HepG2 (cell line): ENCODE measurements around the gene XPC. TPM values are rescaled to one million over a fixed set of nuclear protein-coding genes. Genes with fewer than 3 reads are reported as not detected.

Experiments used
- ATF1 ChIP-seq: IDR thresholded peaks from 2 replicates; pipeline ENCODE4 v1.6.1; 2016; ENCODE audit warnings: mild to moderate bottlenecking, control low read depth
- BORCS8-MEF2B ChIP-seq: sonication (generic); formaldehyde crosslinking; IDR thresholded peaks from 2 replicates; pipeline ENCODE4 v1.8.0; 2022; ENCODE audit warnings: mild to moderate bottlenecking, missing genetic modification reagents
- CHD2 ChIP-seq: IDR thresholded peaks from 2 replicates; pipeline ENCODE4 v1.6.1; 2011; ENCODE audit warnings: low read depth, low read length, improper control_type of control experiment
- CREM ChIP-seq, 2 experiments: sonication (generic) in 1 of 2; formaldehyde crosslinking in 1 of 2; IDR thresholded peaks; 2 replicates each; pipeline versions ENCODE4 v1.4.0 to v1.6.1; 2016 to 2020; ENCODE audit warnings: antibody characterized with exemption in 1 of 2, mild to moderate bottlenecking in 1 of 2, missing genetic modification reagents in 1 of 2
- ETV5 ChIP-seq: IDR thresholded peaks from 2 replicates; pipeline ENCODE4 v1.6.1; 2018; ENCODE audit warnings: missing biosample characterization, missing genetic modification reagents, inconsistent platforms, borderline replicate concordance
- GPBP1L1 ChIP-seq: sonication (generic); formaldehyde crosslinking; IDR thresholded peaks from 2 replicates; pipeline ENCODE4 v1.5.0; 2020; ENCODE audit warnings: mild to moderate bottlenecking, missing genetic modification reagents
- JUND ChIP-seq: sonication (generic); formaldehyde crosslinking; IDR thresholded peaks from 2 replicates; pipeline ENCODE4 v1.8.0; 2022; ENCODE audit warnings: mild to moderate bottlenecking, missing genetic modification reagents
- KMT2A ChIP-seq: sonication (generic); formaldehyde crosslinking; IDR thresholded peaks from 2 replicates; pipeline ENCODE4 v1.4.0; 2020; ENCODE audit warnings: missing genetic modification reagents
- NBN ChIP-seq: fragments of 450-650 bp; conservative IDR thresholded peaks from 2 replicates; pipeline ENCODE4 v1.6.1; 2017
- NCOA1 ChIP-seq: sonication (generic); formaldehyde crosslinking; IDR thresholded peaks from 2 replicates; pipeline ENCODE4 v1.9.0; 2021; ENCODE audit warnings: missing genetic modification reagents
- NFE2L1 ChIP-seq: sonication (generic); formaldehyde crosslinking; IDR thresholded peaks from 2 replicates; pipeline ENCODE4 v1.4.0; 2020; ENCODE audit warnings: missing genetic modification reagents, mild to moderate bottlenecking, borderline replicate concordance
- POLR2G ChIP-seq: fragments of 200-400 bp; formaldehyde crosslinking; IDR thresholded peaks from 2 replicates; pipeline ENCODE4 v1.6.1; 2018; ENCODE audit warnings: mild to moderate bottlenecking, low read depth, low read length, moderate library complexity
- RCOR2 ChIP-seq: IDR thresholded peaks from 2 replicates; pipeline ENCODE4 v1.6.1; 2016; ENCODE audit warnings: missing biosample characterization, missing genetic modification reagents
- RFX3 ChIP-seq: IDR thresholded peaks from 2 replicates; pipeline ENCODE4 v1.6.1; 2016; ENCODE audit warnings: missing biosample characterization, missing genetic modification reagents
- TBX3 ChIP-seq: fragments of 450-650 bp; IDR thresholded peaks from 2 replicates; pipeline ENCODE4 v1.6.1; 2017; ENCODE audit warnings: antibody characterized with exemption, mild to moderate bottlenecking, inconsistent platforms, borderline replicate concordance
- TGIF2 ChIP-seq: IDR thresholded peaks from 2 replicates; pipeline ENCODE4 v1.6.1; 2016; ENCODE audit warnings: control low read depth, missing compliant biosample characterization
- UBTF ChIP-seq: sonication (generic); formaldehyde crosslinking; IDR thresholded peaks from 2 replicates; pipeline ENCODE4 v1.4.0; 2020; ENCODE audit warnings: mild to moderate bottlenecking, missing genetic modification reagents
- ZKSCAN5 ChIP-seq: sonication (generic); formaldehyde crosslinking; IDR thresholded peaks from 2 replicates; pipeline ENCODE4 v1.5.1; 2020; ENCODE audit warnings: mild to moderate bottlenecking, missing genetic modification reagents
- ZNF232 ChIP-seq: sonication (generic); formaldehyde crosslinking; IDR thresholded peaks from 2 replicates; pipeline ENCODE4 v1.4.0; 2020; ENCODE audit warnings: missing genetic modification reagents, borderline replicate concordance
- ZNF569 ChIP-seq: sonication (generic); formaldehyde crosslinking; IDR thresholded peaks from 2 replicates; pipeline ENCODE4 v1.5.0; 2020; ENCODE audit warnings: mild to moderate bottlenecking, missing genetic modification reagents, moderate library complexity, borderline replicate concordance
- ZNF570 ChIP-seq: sonication (generic); formaldehyde crosslinking; IDR thresholded peaks from 2 replicates; pipeline ENCODE4 v1.4.0; 2020; ENCODE audit warnings: mild to moderate bottlenecking, missing genetic modification reagents, borderline replicate concordance
- ZNF639 ChIP-seq: conservative IDR thresholded peaks from 2 replicates; pipeline ENCODE4 v1.6.1; 2018; ENCODE audit warnings: missing genetic modification reagents
- polyA plus RNA-seq, 8 experiments: library from polyadenylated mRNA; depleted of rRNA in 3 of 8; stranded (reverse) in 7 of 8; unstranded in 1 of 8; fragments of >200 nt; fragmentation: Illumina TruSeq in 4 of 8; extraction: Trizol in 4 of 8; gene quantifications; 2 replicates each; pipeline versions ENCODE4 v1.2.1 to v1.2.3, GENCODE V29; 2011 to 2016; ENCODE audit warnings: low read depth in 4 of 8, missing spikeins in 1 of 8, mixed read lengths in 1 of 8; ENCODE audit not compliant: insufficient read depth in 1 of 8
- total RNA-seq, 5 experiments: library from RNA; depleted of rRNA; stranded (reverse); fragments of >200 nt; fragmentation: Illumina TruSeq; extraction: Trizol; gene quantifications; 2 replicates each; pipeline ENCODE4 v1.2.3, GENCODE V29; 2016; ENCODE audit warnings: low read depth in 1 of 5
- TF ChIP-seq, protein P1 (sequence below): sonication (generic); formaldehyde crosslinking; IDR thresholded peaks from 2 replicates; pipeline ENCODE4 v1.8.0; 2022; ENCODE audit warnings: mild to moderate bottlenecking, missing genetic modification reagents, borderline replicate concordance
- TF ChIP-seq, protein P2 (sequence below): sonication (generic); formaldehyde crosslinking; IDR thresholded peaks from 2 replicates; pipeline ENCODE4 v1.5.0; 2020; ENCODE audit warnings: missing genetic modification reagents

XPC gene
- total and polyA plus RNA-seq, 2 of the 13 experiments (the other 11 are each of a cell fraction or from before 2014, with no cell fraction given): 9.4 to 24.1 TPM

- TF ChIP-seq, protein P1, sequence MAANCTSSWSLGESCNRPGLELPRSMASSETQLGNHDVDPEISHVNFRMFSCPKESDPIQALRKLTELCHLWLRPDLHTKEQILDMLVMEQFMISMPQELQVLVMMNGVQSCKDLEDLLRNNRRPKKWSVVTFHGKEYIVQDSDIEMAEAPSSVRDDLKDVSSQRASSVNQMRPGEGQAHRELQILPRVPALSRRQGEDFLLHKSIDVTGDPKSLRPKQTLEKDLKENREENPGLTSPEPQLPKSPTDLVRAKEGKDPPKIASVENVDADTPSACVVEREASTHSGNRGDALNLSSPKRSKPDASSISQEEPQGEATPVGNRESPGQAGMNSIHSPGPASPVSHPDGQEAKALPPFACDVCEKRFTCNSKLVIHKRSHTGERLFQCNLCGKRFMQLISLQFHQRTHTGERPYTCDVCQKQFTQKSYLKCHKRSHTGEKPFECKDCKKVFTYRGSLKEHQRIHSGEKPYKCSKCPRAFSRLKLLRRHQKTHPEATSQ (CRISPR knock-in tag): no peak
- no peak for TF ChIP-seq ZNF639 (CRISPR knock-in tag)
- TF ChIP-seq NCOA1 (CRISPR knock-in tag): no peak
- peak; percentile 74 for TF ChIP-seq UBTF
- no peak for TF ChIP-seq GPBP1L1
- no peak for TF ChIP-seq ZNF569 (CRISPR knock-in tag)
- peak; percentile 60 for TF ChIP-seq JUND (CRISPR knock-in tag)
- no peak for TF ChIP-seq POLR2G
- TF ChIP-seq ZNF570 (CRISPR knock-in tag): no peak
- TF ChIP-seq KMT2A (CRISPR knock-in tag): no peak; the same call in none of the 2 replicates
- TF ChIP-seq ETV5 (CRISPR knock-in tag): no peak
- TF ChIP-seq CHD2: no peak
- TF ChIP-seq, protein P2, sequence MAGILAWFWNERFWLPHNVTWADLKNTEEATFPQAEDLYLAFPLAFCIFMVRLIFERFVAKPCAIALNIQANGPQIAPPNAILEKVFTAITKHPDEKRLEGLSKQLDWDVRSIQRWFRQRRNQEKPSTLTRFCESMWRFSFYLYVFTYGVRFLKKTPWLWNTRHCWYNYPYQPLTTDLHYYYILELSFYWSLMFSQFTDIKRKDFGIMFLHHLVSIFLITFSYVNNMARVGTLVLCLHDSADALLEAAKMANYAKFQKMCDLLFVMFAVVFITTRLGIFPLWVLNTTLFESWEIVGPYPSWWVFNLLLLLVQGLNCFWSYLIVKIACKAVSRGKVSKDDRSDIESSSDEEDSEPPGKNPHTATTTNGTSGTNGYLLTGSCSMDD: no peak
- no peak for TF ChIP-seq NFE2L1 (CRISPR knock-in tag)
- TF ChIP-seq ATF1 (CRISPR knock-in tag): no peak
- TF ChIP-seq RFX3 (CRISPR knock-in tag): no peak
- no peak for TF ChIP-seq TBX3
- TF ChIP-seq ZKSCAN5: no peak
- TF ChIP-seq NBN: no peak
- TF ChIP-seq TGIF2: no peak; the same call in 1 of the 2 replicates
- no peak; the same call in 1 of the 2 replicates for TF ChIP-seq ZNF232 (CRISPR knock-in tag)
- TF ChIP-seq BORCS8-MEF2B: no peak
- no peak for TF ChIP-seq CREM (IDR thresholded peaks at IDR 0.05)
- no peak for TF ChIP-seq CREM (CRISPR knock-in tag; IDR thresholded peaks at IDR 0.05)
- TF ChIP-seq RCOR2 (CRISPR knock-in tag): no peak
Observed at GRCh38 chr3:14125193-14126016, 53.0 kb downstream of the XPC start (continued).
